ENCODE results near the gene MLLT3. TPM values are rescaled to one million over a fixed set of nuclear protein-coding genes. Genes with fewer than 3 reads are reported as not detected.

Gene MLLT3
- total RNA-seq, 4 donors from 2014 or later, result 2.1 to 30.4 (median 14.0) TPM

DNA sequence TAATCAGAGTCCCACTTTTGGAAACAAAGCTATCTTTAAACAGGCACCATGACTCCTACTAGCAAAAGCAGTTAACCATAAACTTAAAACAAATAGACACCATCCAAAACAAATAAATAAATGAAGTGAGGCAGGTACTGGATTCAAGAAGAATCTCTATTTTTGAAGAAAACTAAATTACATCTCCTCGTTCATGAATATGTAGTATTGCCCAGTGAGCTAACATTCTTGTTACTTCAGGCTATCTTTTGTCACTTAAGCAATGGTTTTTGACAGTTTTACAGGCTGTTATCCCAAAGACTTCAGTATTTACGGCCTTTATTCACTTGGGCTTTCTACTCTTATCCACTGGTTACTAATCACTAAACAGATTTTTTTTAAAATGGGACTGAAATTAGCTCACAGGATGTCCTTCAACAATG lies 242.5 kb downstream of the MLLT3 start:
- intact Hi-C loops (cut with DNase I; ENCODE audit: low total_unique reads), result no loop called here
- Histone ChIP-seq H3K9me3 (no peaks in the 10 kb centered on the region), H3K27ac (no peak overlapping the region), H3K4me1 (no peaks in the 10 kb centered on the region), H3K27me3 (no peaks in the 10 kb centered on the region), H3K36me3 (no peaks in the 10 kb centered on the region), H3K4me3 (no peak overlapping the region)
- no peak for DNase-seq
- TF ChIP-seq POLR2A (IDR thresholded peaks at IDR 0.05), result no peak
- TF ChIP-seq, protein P1, sequence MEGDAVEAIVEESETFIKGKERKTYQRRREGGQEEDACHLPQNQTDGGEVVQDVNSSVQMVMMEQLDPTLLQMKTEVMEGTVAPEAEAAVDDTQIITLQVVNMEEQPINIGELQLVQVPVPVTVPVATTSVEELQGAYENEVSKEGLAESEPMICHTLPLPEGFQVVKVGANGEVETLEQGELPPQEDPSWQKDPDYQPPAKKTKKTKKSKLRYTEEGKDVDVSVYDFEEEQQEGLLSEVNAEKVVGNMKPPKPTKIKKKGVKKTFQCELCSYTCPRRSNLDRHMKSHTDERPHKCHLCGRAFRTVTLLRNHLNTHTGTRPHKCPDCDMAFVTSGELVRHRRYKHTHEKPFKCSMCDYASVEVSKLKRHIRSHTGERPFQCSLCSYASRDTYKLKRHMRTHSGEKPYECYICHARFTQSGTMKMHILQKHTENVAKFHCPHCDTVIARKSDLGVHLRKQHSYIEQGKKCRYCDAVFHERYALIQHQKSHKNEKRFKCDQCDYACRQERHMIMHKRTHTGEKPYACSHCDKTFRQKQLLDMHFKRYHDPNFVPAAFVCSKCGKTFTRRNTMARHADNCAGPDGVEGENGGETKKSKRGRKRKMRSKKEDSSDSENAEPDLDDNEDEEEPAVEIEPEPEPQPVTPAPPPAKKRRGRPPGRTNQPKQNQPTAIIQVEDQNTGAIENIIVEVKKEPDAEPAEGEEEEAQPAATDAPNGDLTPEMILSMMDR (IDR thresholded peaks at IDR 0.05), result no peak

GRCh38 chr9:20378851-20379250 lies 243.4 kb downstream of the MLLT3 start:
- Histone ChIP-seq H3K36me3 (no peaks in the 10 kb centered on the region), H3K9me3 (no peaks in the 10 kb centered on the region), H3K27ac (no peak overlapping the region), H3K27me3 (no peaks in the 10 kb centered on the region), H3K4me3 (no peak overlapping the region), H3K4me1 (no peaks in the 10 kb centered on the region)
- intact Hi-C loops (cut with DNase I; ENCODE audit: low total_unique reads), result no loop called here
- DNase-seq, result no peak
- TF ChIP-seq POLR2A (IDR thresholded peaks at IDR 0.05), result no peak
- TF ChIP-seq, protein P1 (IDR thresholded peaks at IDR 0.05), result no peak

DNA sequence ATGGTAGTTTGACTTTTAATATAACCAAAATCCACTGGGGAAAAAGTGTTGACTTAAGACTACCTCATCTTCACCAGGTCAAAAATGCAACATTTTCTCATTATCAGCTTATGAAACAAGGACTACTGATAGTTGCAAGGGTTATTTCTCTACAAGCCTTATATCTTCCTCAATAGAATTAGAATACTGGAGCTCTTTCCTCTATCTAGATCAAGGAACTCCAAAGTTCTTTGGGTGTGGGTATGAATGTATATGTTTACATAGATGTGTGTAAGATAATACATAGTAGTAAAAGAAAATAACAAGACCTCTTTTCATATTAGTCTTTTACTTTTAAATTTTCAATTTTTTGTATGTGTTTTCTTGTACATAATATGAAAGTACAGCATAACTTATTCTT lies 244.5 kb downstream of the MLLT3 start:
- H3K9me3 ChIP-seq, result no peaks in the 10 kb centered on the region
- TF ChIP-seq, protein P1 (IDR thresholded peaks at IDR 0.05), result no peak
- TF ChIP-seq POLR2A (IDR thresholded peaks at IDR 0.05), result no peak
- intact Hi-C loops (cut with DNase I; ENCODE audit: low total_unique reads), result no loop called here
- H3K4me3 ChIP-seq, result no peak overlapping the region
- H3K4me1 ChIP-seq, result no peaks in the 10 kb centered on the region
- H3K36me3 ChIP-seq, result no peaks in the 10 kb centered on the region
- no peak for DNase-seq
- H3K27ac ChIP-seq, result no peak overlapping the region
- H3K27me3 ChIP-seq, result no peaks in the 10 kb centered on the region

DNA sequence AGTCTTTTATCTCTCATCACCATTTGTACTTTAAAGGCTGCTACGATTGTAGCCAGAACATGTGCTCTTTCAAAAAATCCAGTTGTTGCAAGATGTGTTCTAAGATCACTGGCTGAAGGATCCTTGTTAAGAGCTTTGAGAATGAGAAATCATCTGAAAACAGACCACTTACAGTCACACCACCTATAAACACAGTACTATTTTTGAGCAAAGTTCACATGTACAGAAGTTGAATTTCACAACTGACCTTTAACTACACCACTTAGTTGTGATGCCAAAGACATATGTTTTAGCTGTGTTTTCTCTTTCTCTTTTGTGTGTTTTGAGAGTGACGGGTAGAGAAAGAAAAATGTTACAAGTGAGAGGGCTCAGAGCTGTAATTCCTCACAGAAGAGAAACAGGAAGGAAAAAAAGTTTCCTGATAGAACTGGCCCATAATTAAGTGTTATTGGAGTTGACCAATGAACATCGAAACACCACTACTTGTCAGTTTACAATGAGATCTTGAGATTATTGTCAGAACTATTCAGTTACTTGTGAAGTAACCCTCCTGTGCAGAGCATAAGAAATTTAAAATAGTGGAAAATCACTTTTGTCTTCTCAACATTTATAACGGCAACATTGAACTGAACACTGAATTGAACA lies 245.4 kb downstream of the MLLT3 start:
- no peaks in the 10 kb centered on the region for H3K27me3 ChIP-seq
- H3K4me1 ChIP-seq, result no peaks in the 10 kb centered on the region
- TF ChIP-seq, protein P1 (IDR thresholded peaks at IDR 0.05), result no peak
- no peak for TF ChIP-seq POLR2A (IDR thresholded peaks at IDR 0.05)
- H3K4me3 ChIP-seq, result no peak overlapping the region
- no peaks in the 10 kb centered on the region for H3K36me3 ChIP-seq
- no peaks in the 10 kb centered on the region for H3K9me3 ChIP-seq
- no peak for DNase-seq
- intact Hi-C loops (cut with DNase I; ENCODE audit: low total_unique reads), result no loop called here
- no peak overlapping the region for H3K27ac ChIP-seq

- no peaks in the 10 kb centered on the region for H3K4me1 ChIP-seq
- H3K27me3 ChIP-seq, result no peaks in the 10 kb centered on the region
- H3K27ac ChIP-seq, result no peak overlapping the region
- intact Hi-C loops (cut with DNase I; ENCODE audit: low total_unique reads), result no loop called here
- no peaks in the 10 kb centered on the region for H3K36me3 ChIP-seq
- no peaks in the 10 kb centered on the region for H3K9me3 ChIP-seq
- DNase-seq, result no peak
- TF ChIP-seq, protein P1 (IDR thresholded peaks at IDR 0.05), result no peak
- no peak for TF ChIP-seq POLR2A (IDR thresholded peaks at IDR 0.05)
- no peak overlapping the region for H3K4me3 ChIP-seq
Observed at GRCh38 chr9:20376042-20376441, 246.3 kb downstream of the MLLT3 start.

Measured in uterus (tissue), 4 donors.